Psoas muscle (tissue), 8 donors: Measurements from ENCODE around the gene COL5A2. TPM values are rescaled to one million over a fixed set of nuclear protein-coding genes. Genes with fewer than 3 reads are reported as not detected.

Experiments
- ATAC-seq, 4 donors: fragments of 200-7000 bp; cut with Tn5 transposase; one replicate each; pipeline ENCODE4 v1.9.1; 2020; ENCODE audit warnings: moderate library complexity in 3 of 4, mild to moderate bottlenecking in 2 of 4
- DNase-seq, 2 donors: peaks; one replicate each; pipeline ENCODE4 v3.0.0-alpha.2; 2020
- H3K27ac ChIP-seq: fragments of 200-600 bp; one replicate; pipeline ENCODE4 v1.8.0; 2022
- H3K27me3 ChIP-seq, 3 donors: fragments of 200-600 bp in 1 of 3; one replicate each; pipeline versions ENCODE4 v1.6.1 to v1.8.0; 2013 to 2022; ENCODE audit warnings: low read length in 2 of 3, mild to moderate bottlenecking in 2 of 3, moderate library complexity in 1 of 3; ENCODE audit not compliant: insufficient read depth in 3 of 3
- H3K36me3 ChIP-seq, 2 donors: fragments of 200-600 bp in 1 of 2; one replicate each; pipeline versions ENCODE4 v1.6.1 to v1.8.0; 2013 to 2022; ENCODE audit warnings: low read depth in 1 of 2, mild to moderate bottlenecking in 1 of 2, moderate library complexity in 1 of 2; ENCODE audit not compliant: insufficient read depth in 1 of 2
- H3K4me1 ChIP-seq: fragments of 200-600 bp; one replicate; pipeline ENCODE4 v1.8.0; 2022
- H3K4me3 ChIP-seq: fragments of 200-600 bp; one replicate; pipeline ENCODE4 v1.8.0; 2022; ENCODE audit warnings: mild to moderate bottlenecking
- H3K9me3 ChIP-seq: fragments of 200-600 bp; one replicate; pipeline ENCODE4 v1.8.0; 2022
- WGBS, 3 donors: extraction: QIAGEN DNeasy Blood & Tissue Kit; methylation state at CpG; one replicate each; pipeline versions ENCODE4 v1.1.6 to v1.1.7; 2013; 5-methylcytosine and 5-hydroxymethylcytosine counted together
- intact Hi-C, 2 donors: fragments of 100-400 bp; cut with DNase I; formaldehyde crosslinking; loops; one replicate each; pipeline versions ENCODE4 v1.11.0 to v1.14.2; 2022
- polyA plus RNA-seq, 3 donors: library from polyadenylated mRNA; stranded (reverse); fragments of 200-250 nt; gene quantifications; one replicate each; pipeline ENCODE4 v1.2.3, GENCODE V29; 2013
- total RNA-seq, 4 donors: library from RNA; stranded (reverse); fragmentation: NEBNext Ultra II Directional in 2 of 4; extraction: Animal tissue kit (Norgen Biotek cat#: 25700) in 2 of 4; gene quantifications; one replicate each; pipeline versions ENCODE4 v1.2.1 to v1.2.4, GENCODE V29; 2021 to 2023
- TF ChIP-seq, protein P1 (sequence below): fragments of 200-600 bp; IDR thresholded peaks from one replicate; pipeline ENCODE4 v1.8.0; 2022; ENCODE audit warnings: antibody characterized with exemption
- donor health status: healthy with polysubstance abuse.
- donor health status: DM: no; HTN: no; CAD: no; lungs with moderate emphysema.
- donor health status: Bipolar disorder and iron deficiency.
- donor health status: healthy.
- donor health status: DM: yes; HTN: yes; CAD: no.
- donor health status: DM: no; HTN: no; CAD: no.
- donor health status: DM: no; HTN: no; CAD: no.
- donor health status: DM: yes; HTN: yes; CAD: no.

COL5A2 gene
- total and polyA plus RNA-seq, 7 donors: 2.3 to 16.8 (median 3.9) TPM

DNA sequence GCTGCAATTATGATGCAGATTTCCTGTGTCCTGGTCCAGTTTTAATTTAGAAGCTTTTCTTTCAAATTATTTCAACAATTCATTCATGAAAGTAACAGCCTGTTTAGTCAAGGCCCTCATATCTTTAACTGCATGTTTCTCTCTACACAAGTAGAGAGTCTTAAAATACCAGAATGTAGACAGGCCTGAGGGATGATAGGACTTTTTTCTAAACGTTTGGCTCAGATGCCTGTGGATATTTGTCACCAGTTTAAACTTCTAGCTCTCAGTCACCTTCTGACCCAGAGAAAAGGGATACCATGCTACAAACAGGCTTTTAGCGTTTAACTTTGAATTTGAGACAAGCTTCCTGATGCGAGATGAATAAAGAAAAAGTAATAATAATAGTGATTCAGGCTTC lies 15.7 kb downstream of the COL5A2 start:
- intact Hi-C loops: no loop called here
- TF ChIP-seq, protein P1, sequence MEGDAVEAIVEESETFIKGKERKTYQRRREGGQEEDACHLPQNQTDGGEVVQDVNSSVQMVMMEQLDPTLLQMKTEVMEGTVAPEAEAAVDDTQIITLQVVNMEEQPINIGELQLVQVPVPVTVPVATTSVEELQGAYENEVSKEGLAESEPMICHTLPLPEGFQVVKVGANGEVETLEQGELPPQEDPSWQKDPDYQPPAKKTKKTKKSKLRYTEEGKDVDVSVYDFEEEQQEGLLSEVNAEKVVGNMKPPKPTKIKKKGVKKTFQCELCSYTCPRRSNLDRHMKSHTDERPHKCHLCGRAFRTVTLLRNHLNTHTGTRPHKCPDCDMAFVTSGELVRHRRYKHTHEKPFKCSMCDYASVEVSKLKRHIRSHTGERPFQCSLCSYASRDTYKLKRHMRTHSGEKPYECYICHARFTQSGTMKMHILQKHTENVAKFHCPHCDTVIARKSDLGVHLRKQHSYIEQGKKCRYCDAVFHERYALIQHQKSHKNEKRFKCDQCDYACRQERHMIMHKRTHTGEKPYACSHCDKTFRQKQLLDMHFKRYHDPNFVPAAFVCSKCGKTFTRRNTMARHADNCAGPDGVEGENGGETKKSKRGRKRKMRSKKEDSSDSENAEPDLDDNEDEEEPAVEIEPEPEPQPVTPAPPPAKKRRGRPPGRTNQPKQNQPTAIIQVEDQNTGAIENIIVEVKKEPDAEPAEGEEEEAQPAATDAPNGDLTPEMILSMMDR: no peak
- no peaks in the 10 kb centered on the region for H3K27me3 ChIP-seq
- WGBS, 3 donors: 5 to 9% (median 9%) methylated on average over 3 of the region's 3 CpGs
- DNase-seq (no peak), ATAC-seq (peak; percentile 54 to 78 (median 68))
- H3K27ac ChIP-seq: peak overlapping the region; percentile 82
- H3K4me1 ChIP-seq: peaks cover 24% of the 10 kb centered on the region
- no peaks in the 10 kb centered on the region for H3K9me3 ChIP-seq
- no peaks in the 10 kb centered on the region for H3K36me3 ChIP-seq
- peak overlapping the region; percentile 12 for H3K4me3 ChIP-seq

- DNase-seq: no peak
- Histone ChIP-seq H3K4me1 (peaks cover 24% of the 10 kb centered on the region), H3K27ac (no peak overlapping the region), H3K36me3 (no peaks in the 10 kb centered on the region), H3K9me3 (no peaks in the 10 kb centered on the region), H3K27me3 (no peaks in the 10 kb centered on the region), H3K4me3 (no peak overlapping the region)
- TF ChIP-seq, protein P1: no peak
- intact Hi-C loops: no loop called here
- ATAC-seq: no peak
Measured at GRCh38 chr2:189162566-189162965, 17.0 kb downstream of the COL5A2 start.

- H3K27ac ChIP-seq: no peak overlapping the region
Measured at GRCh38 chr2:189161894-189162293, 17.7 kb downstream of the COL5A2 start.

DNA sequence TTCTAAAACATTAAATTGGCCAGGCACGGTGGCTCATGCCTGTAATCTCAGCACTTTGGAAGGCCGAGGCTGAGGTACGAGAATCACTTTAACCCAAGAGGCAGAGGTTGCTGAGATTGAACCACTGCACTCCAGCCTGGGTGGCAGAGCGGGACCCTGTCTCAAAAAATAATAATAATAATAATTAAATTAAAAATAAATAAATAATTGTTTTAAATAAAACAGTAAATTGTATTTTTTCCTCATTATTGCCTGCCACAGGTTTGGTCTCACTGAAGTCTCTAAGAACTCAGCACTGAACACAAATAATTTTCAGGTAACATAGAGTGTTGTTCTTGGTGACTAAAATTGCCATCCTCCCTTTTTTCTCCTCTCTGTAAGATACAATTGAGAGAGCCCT lies 19.8 kb downstream of the COL5A2 start:
- no peak for DNase-seq
- whole genome bisulfite sequencing, 3 donors: 73 to 81% (median 74%) methylated on average over 4 of the region's 4 CpGs

More at GRCh38 chr2:189161894-189162293, 17.7 kb downstream of the COL5A2 start:
- intact Hi-C loops: no loop called here
- Histone ChIP-seq H3K4me1 (peaks cover 24% of the 10 kb centered on the region), H3K9me3 (no peaks in the 10 kb centered on the region), H3K4me3 (no peak overlapping the region), H3K27me3 (no peaks in the 10 kb centered on the region), H3K36me3 (no peaks in the 10 kb centered on the region)
- ATAC-seq (no peak), DNase-seq (no peak)
- 91 to 96% (median 92%) methylated on average over 3 of the region's 3 CpGs for WGBS, 3 donors
- TF ChIP-seq, protein P1: no peak

GRCh38 chr2:189159273-189159672 lies 20.3 kb downstream of the COL5A2 start:
- WGBS, 3 donors: 35 to 53% (median 49%) methylated on average over 2 of the region's 2 CpGs

More for the DNA sequence above, 19.8 kb downstream of the COL5A2 start:
- H3K27me3 ChIP-seq: no peaks in the 10 kb centered on the region
- intact Hi-C loops: no loop called here
- no peak for ATAC-seq
- H3K36me3 ChIP-seq: no peaks in the 10 kb centered on the region
- no peaks in the 10 kb centered on the region for H3K9me3 ChIP-seq
- H3K4me1 ChIP-seq: peaks cover 14% of the 10 kb centered on the region
- H3K4me3 ChIP-seq: no peak overlapping the region
- TF ChIP-seq, protein P1: no peak
- no peak overlapping the region for H3K27ac ChIP-seq

More at GRCh38 chr2:189159273-189159672, 20.3 kb downstream of the COL5A2 start:
- H3K4me3 ChIP-seq: no peak overlapping the region
- H3K36me3 ChIP-seq: no peaks in the 10 kb centered on the region
- intact Hi-C loops: no loop called here
- no peaks in the 10 kb centered on the region for H3K9me3 ChIP-seq
- no peak overlapping the region for H3K27ac ChIP-seq
- DNase-seq: no peak
- peaks cover 10% of the 10 kb centered on the region for H3K4me1 ChIP-seq
- TF ChIP-seq, protein P1: no peak
- H3K27me3 ChIP-seq: no peaks in the 10 kb centered on the region
- ATAC-seq: no peak
